DOHH2 (cell line): ENCODE results near the gene EFCAB12.

Experiments
- H3F3A ChIP-seq: fragments of 200-600 bp; sonication (generic), shearing (Covaris generic); 2 replicates; pipeline ENCODE4 v1.6.0; 2016; ENCODE audit warnings: antibody characterized with exemption, mild to moderate bottlenecking; ENCODE audit not compliant: control insufficient read depth, insufficient read depth
- H3K27ac ChIP-seq: fragments of 200-600 bp; sonication (generic); 2 replicates; pipeline ENCODE4 v1.5.1; 2014; ENCODE audit warnings: low read depth, mild to moderate bottlenecking, low read length, moderate library complexity
- H3K27me3 ChIP-seq: fragments of 200-600 bp; sonication (generic); 2 replicates; pipeline ENCODE4 v1.6.1; 2014; ENCODE audit warnings: mild to moderate bottlenecking, low read length, mixed read lengths; ENCODE audit not compliant: control insufficient read depth
- H3K36me3 ChIP-seq: fragments of 200-600 bp; sonication (generic); 2 replicates; pipeline ENCODE4 v1.6.1; 2014; ENCODE audit warnings: mild to moderate bottlenecking, low read length, moderate library complexity, mixed read lengths; ENCODE audit not compliant: control insufficient read depth
- H3K4me1 ChIP-seq: fragments of 200-600 bp; sonication (generic); 2 replicates; pipeline ENCODE4 v1.6.1; 2014; ENCODE audit warnings: mild to moderate bottlenecking, low read length, mixed read lengths; ENCODE audit not compliant: control insufficient read depth
- H3K4me2 ChIP-seq: fragments of 200-600 bp; sonication (generic); 2 replicates; pipeline ENCODE4 v1.6.0; 2014; ENCODE audit warnings: mild to moderate bottlenecking, low read length, moderate library complexity
- H3K4me3 ChIP-seq: fragments of 200-600 bp; sonication (generic); 2 replicates; pipeline ENCODE4 v1.5.1; 2014; ENCODE audit warnings: mild to moderate bottlenecking, low read length, mixed read lengths
- H3K79me2 ChIP-seq: fragments of 200-600 bp; sonication (generic); 2 replicates; pipeline ENCODE4 v1.6.1; 2014; ENCODE audit warnings: mild to moderate bottlenecking, low read length, mixed read lengths; ENCODE audit not compliant: control insufficient read depth
- H3K9me2 ChIP-seq: fragments of 200-600 bp; sonication (generic); replicated peaks from 2 replicates; pipeline ENCODE4 v1.6.1; 2014; ENCODE audit warnings: mild to moderate bottlenecking, low read length, mixed read lengths; ENCODE audit not compliant: control insufficient read depth
- H3K9me3 ChIP-seq: fragments of 200-600 bp; sonication (generic); 2 replicates; pipeline ENCODE4 v1.6.1; 2014; ENCODE audit warnings: antibody characterized with exemption, low read length, mixed read lengths; ENCODE audit not compliant: control insufficient read depth, insufficient read depth
- H4K20me1 ChIP-seq: fragments of 200-600 bp; sonication (generic); 2 replicates; pipeline ENCODE4 v1.6.0; 2014; ENCODE audit warnings: low read depth, mild to moderate bottlenecking, antibody characterized with exemption, low read length, moderate library complexity; ENCODE audit not compliant: control insufficient read depth, insufficient read depth
- CTCF ChIP-seq: fragments of 200-600 bp; sonication (generic); IDR thresholded peaks from one replicate; pipeline ENCODE4 v1.5.1; 2014; ENCODE audit warnings: antibody characterized with exemption, mild to moderate bottlenecking, low read depth, low read length; ENCODE audit not compliant: poor library complexity, severe bottlenecking
- EZH2phosphoT487 ChIP-seq: fragments of 200-600 bp; sonication (generic); IDR thresholded peaks from 2 replicates; pipeline ENCODE4 v1.6.1; 2017; ENCODE audit warnings: borderline replicate concordance, mild to moderate bottlenecking, antibody characterized with exemption, low read length, moderate library complexity, mixed read lengths

The EFCAB12 gene

GRCh38 chr3:129440618-129441190, 12.3 kb upstream of the EFCAB12 start:
- TF ChIP-seq EZH2phosphoT487 (no peak), CTCF (no peak)
- Histone ChIP-seq H3F3A (peaks cover 20% of the 10 kb centered on the region), H3K9me2 (no peaks in the 10 kb centered on the region), H3K4me1 (peaks cover 45% of the 10 kb centered on the region), H3K9me3 (no peaks in the 10 kb centered on the region), H4K20me1 (no peaks in the 10 kb centered on the region), H3K27me3 (no peaks in the 10 kb centered on the region), H3K4me2 (peak overlapping the region; percentile 72), H3K36me3 (peaks cover 34% of the 10 kb centered on the region), H3K4me3 (peak overlapping the region; percentile 91), H3K79me2 (peaks cover 63% of the 10 kb centered on the region), H3K27ac (peak overlapping the region; percentile 73)

GRCh38 chr3:129439817-129440617, 11.6 kb upstream of the EFCAB12 start, which contains the start of the genes IFT122 and MBD4:
Gene IFT122, plus strand, starts transcription at chr3:129440224. Its CDS starts 107 bp downstream, at chr3:129440331.
Gene MBD4, minus strand, starts transcription at chr3:129439948. Its CDS starts 115 bp downstream, at chr3:129439833.
- Histone ChIP-seq H3K4me2 (peak within 1 kb of the TSS; percentile 90), H4K20me1 (no peaks in the 10 kb centered on the region), H3K36me3 (peaks cover 40% of the 10 kb centered on the region), H3F3A (peaks cover 26% of the 10 kb centered on the region), H3K27me3 (no peaks in the 10 kb centered on the region), H3K79me2 (peaks cover 70% of the 10 kb centered on the region), H3K27ac (peak within 1 kb of the TSS; percentile 89), H3K9me3 (no peaks in the 10 kb centered on the region), H3K4me3 (peak within 1 kb of the TSS; percentile 91), H3K9me2 (no peaks in the 10 kb centered on the region), H3K4me1 (peaks cover 52% of the 10 kb centered on the region)
- TF ChIP-seq EZH2phosphoT487 = no peak
- no peak for TF ChIP-seq CTCF

GRCh38 chr3:129439226-129439816, 10.9 kb upstream of the EFCAB12 start:
- Histone ChIP-seq H3K36me3 (peaks cover 47% of the 10 kb centered on the region), H3K27me3 (no peaks in the 10 kb centered on the region), H3F3A (peaks cover 26% of the 10 kb centered on the region), H4K20me1 (no peaks in the 10 kb centered on the region), H3K9me3 (no peaks in the 10 kb centered on the region), H3K4me2 (peak overlapping the region; percentile 90), H3K79me2 (peaks cover 77% of the 10 kb centered on the region), H3K9me2 (no peaks in the 10 kb centered on the region), H3K4me3 (peak overlapping the region; percentile 91), H3K27ac (peak overlapping the region; percentile 89), H3K4me1 (peaks cover 59% of the 10 kb centered on the region)
- no peak for TF ChIP-seq EZH2phosphoT487

- Histone ChIP-seq H3K9me2 (no peaks in the 10 kb centered on the region), H4K20me1 (no peaks in the 10 kb centered on the region), H3K27ac (peak overlapping the region; percentile 89), H3K79me2 (peaks cover 72% of the 10 kb centered on the region), H3K4me1 (peaks cover 55% of the 10 kb centered on the region), H3K9me3 (no peaks in the 10 kb centered on the region), H3K36me3 (peaks cover 84% of the 10 kb centered on the region), H3K27me3 (no peaks in the 10 kb centered on the region), H3K4me3 (peak overlapping the region; percentile 91), H3F3A (peaks cover 31% of the 10 kb centered on the region), H3K4me2 (peak overlapping the region; percentile 90)
- TF ChIP-seq CTCF = no peak
- TF ChIP-seq EZH2phosphoT487 = no peak
Observed at GRCh38 chr3:129435367-129435766, 6.9 kb upstream of the EFCAB12 start.
